Measurements from ENCODE around the gene RNF32.

Gene RNF32

DNA sequence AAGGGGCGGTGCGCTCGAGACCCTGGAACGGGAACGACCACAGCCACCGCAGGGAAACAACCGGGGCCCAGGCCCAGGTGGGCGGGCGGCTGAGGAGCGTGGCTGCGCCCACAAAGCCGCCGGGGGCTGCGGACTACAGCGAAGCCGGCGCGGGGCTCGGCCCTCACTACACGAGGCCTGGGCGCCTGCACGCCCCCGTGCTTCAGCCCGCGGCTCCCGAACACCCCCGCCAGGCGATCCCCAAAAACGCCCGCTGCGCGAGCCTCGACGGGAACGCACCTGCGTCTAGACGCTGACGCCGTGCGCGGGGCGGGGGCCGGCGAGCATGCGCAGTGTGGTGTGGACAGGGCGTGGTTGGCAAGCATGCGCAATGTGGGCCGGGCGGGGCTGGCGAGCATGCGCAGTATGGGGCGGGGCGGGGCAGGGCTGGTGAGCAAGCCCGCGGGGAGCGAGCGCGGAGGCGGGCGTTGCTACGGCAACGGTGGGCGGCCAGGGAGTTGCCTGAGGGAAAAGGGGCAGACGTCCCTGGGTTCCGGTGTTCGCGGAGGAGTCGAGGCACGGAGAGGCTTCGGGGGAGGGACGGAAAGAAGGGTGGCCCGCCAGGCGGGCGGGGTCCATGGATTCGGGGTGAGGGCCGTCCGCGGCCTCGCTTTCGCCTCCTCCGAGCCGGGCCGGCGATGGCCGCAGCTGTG is at the start of gene RNF32:
TSS of gene RNF32 (plus strand) at position 518 of the 692 bp plus-strand sequence. CDS start 3,104 bp downstream, outside the sequence.
- peak; percentile 90 for DNase-seq

DNA sequence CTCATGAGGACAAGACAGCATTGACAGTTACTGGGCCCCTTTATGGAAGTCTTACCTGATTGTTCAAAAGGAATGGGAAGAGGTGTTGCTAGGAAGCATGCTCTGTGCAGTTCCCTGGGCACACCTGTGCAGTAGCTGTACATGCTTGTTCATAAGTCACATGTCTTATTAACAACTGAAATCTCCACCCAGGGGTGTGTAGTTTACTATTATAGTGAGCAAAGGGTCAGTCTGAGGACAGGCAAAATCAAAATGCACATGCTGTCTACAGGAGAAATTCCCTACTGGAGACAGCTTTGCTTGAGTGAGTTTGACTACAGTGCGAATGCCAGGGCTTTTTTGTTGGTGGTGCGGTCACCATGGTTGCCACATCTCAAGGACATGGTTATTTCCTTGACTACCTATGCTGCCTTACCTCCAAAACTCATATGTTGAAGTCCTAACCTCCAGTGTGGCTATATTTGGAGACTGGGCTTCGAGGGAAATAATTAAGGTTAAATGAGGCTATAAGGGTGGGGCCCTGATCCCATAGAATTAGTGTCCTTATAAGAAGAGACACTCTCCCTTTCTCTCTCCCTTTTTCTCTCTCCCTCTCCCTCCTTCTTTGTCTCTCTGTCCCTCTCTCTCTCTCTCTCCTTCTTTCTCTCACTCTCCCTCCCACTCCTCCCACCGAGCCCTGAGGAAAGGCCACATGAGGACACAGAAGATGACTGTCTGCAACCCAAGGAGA is 48.3 kb upstream of the RNF32 start:
- DNase-seq: no peak

DNA sequence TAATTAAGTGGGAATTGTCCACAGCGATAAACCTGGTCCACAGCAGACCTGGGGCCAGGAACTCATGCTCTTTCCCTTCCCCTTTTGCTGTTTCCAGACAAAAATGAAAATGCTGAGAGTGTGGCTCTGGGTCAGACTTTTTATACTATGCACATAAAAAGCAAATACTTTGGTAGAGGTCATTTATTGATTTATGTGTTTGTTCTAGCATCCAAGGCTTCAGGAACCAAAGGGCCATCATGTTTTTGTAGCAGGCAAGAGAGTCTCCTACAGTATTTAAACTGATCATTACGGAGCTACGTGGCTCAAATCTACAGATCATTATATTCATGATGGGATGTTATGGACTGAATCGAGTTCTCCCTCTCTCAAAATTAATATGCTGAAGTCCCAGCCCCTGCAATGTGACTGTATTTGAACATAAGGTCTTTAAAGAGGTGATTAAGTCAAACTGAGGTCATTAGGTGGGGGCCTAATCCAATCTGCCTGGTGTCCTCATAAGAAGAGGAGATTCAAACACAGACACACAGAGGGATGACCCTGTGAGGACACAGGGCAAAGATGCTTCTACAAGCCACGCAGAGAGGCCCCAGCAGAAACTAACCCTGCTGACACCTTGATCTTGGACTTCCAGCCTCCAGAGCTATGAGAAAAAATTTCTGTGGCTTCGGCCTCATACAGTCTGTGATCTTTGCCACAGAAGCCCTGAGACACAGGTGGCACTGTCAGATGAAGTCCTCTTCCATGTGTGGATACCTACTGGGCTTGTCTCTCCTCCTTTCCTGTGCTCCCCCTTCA is 46.1 kb upstream of the RNF32 start:
- DNase-seq: no peak

DNA sequence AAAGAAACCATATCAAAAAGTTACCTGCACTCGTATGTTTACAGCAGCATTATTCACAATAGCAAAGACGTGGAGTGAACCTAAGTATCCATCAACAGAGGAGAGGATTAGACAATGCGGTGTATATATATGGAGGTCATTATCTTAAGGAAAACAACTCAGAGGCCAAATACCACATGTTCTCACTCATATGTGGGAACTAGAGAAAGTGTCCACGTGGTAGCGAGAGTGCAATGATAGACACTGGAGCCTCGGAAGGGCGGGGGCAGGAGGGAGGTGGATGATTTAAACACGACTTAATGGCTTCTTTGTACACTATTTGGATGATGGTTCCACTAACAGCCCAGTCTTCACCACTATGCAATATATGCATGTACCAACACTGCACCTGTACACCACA is 40.1 kb upstream of the RNF32 start:
- no peak for DNase-seq

DNA sequence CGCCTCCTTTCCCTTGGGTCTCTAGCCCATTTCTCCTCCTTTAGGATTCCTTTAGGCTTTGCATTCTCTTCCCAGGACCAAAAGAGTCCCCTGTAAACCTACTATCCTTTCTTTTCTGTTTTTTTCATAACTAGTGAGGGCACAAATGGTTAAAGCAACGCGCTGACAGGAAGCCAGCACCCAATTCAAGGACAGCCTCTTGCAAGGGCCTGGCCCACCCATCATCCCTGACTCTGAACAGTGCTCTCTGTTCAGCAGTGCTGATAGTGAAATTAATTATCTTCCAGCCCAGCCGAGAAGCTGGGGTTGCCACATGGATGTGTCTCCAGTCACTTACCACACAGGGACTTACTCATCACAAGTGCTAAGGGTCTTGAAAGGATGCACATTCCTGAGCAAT is 38.3 kb upstream of the RNF32 start:
- no peak for DNase-seq

DNA sequence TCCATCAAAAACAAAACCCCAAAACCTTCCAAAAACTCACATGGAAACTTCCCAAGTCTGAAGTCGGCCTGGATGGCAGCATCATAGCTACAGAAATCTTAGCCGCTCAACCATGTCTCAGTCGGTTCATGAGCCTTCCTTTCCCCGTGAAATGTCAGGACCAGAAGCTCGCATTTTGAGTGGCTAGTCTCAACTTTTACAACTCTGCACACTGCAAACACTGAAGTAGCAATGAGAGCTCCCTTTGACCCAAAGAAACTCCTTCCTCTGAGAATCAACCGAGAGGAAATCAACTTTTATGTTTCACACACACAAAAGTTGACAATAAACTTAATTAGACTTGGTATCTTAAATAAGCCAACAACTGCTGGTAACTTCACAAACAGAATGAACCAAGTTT is 37.6 kb upstream of the RNF32 start:
- DNase-seq: no peak

DNA sequence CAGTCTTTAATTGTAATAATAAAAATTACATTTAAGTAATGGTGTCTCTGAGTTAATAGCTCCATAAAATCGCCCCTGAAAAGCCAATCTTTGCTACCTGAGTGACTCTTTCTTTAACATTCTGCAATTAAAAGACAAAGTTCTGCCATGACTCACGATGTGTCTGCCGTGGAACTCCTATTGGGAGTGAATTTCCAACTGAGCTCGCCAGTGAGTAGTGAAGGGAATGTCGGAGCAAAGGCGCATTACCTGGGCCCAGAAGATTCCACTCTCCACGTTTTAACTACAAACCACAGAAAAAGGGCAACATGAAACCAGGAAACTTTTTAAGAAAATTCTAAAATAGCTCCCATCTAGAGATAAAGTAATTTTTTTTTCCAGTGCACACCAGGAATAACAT is 36.9 kb upstream of the RNF32 start:
- DNase-seq: no peak

DNA sequence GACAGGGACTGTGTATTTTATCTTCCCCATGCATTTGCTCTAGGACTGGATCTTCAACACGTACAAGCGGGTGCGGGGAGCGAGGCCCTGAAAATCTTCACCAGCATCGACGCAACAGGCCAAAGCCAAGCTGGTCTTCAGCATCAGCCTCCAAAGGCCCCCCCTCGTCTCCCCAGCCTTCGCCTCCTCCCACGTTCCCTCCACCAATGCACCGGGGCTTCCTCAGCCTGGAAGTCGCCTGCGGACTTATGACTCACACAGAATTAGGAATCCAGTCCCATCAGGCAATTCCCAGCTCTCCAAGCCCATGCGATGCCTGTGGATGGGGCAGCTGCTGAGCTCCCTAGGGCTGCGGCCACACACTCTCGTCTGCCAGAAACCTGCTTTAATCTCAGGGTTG is 36.3 kb upstream of the RNF32 start:
- DNase-seq: no peak

DNA sequence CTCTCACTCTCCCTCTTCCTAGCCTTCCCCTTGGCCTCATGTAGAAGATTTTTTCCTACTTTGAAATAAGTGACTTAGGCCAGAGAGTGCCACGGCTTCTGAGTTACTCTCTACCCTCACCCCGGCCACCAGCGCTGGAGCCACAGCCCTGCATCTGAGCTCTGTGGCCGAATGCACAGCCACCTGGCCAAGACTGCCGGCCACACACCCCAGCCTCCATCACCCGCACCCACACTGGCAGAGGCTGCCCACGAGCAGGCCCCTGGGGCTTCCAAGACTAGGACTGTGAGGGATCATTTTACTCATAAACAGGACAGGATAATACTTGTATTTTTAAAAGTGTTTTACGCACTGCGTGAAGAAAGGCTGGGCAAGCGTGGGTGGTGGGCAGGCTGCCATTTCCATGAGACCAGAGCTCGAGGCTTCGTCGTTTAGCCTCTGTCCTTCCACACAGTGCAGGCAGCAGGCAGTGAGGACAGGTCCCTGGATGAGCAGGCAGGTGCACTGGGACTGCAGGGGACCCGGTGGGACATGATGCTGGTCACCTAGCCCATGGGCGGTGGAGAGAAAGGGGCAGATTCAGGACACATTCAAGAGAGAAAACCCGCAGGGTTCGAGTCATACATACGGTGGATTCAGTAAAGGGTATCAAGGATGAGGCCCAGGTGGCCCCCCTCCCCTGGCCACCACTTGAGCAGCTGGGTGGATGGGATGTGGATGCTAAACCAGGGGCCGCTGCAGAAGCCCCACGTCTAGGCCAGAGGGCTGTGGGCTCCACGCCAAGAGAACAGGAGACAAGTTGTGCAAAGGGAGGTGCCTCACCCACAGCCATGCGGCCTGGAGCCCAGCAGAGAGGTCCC is 35.5 kb upstream of the RNF32 start:
- DNase-seq: no peak

DNA sequence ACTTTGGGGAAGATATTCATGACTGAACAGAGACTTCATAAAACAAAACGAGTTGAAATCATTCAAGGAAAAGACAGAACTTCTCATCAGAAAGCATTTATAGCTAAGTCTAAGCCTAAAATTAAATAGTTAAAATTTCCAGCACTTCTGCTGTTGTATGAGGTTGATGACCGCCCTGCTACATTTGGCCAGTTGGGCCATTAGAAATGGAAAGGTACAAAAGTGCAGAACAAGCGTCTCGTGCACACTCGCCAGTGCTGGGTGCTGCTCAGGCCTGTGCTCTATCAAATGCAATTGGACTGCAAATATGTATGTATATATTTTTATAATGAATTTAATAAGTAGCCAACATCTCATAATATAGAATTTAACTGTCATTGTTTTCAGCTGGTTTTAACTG is 34.4 kb upstream of the RNF32 start:
- DNase-seq: no peak

DNA sequence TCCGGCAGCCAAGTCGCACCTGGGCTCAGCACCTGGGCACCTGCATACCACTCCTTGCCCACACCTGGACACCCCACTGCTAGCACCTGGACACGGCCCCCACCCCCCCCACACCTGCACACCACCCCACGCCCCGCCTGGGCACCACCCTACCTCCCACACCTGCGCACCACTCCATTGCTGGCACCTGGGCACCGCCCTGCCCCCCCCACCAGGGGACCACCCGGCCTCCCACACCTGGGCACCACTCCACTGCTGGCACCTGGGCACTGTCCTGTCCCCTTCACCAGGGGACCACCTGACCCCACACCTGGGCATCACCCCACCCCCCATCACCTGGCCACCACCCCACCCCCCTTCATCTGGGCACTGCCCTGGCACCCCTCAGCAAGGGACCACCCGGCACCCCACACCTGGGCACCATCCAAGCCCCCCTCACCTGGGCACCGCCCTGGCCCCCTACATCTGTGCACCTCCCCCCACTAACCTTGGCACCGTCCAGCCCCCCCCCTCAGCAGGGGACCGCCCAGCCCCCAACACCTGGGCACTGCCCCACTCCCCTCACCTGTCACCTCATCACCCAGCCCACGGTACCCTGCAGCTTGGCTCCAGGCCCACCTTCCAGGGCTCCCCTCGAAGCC is 33.8 kb upstream of the RNF32 start:
- DNase-seq: no peak

DNA sequence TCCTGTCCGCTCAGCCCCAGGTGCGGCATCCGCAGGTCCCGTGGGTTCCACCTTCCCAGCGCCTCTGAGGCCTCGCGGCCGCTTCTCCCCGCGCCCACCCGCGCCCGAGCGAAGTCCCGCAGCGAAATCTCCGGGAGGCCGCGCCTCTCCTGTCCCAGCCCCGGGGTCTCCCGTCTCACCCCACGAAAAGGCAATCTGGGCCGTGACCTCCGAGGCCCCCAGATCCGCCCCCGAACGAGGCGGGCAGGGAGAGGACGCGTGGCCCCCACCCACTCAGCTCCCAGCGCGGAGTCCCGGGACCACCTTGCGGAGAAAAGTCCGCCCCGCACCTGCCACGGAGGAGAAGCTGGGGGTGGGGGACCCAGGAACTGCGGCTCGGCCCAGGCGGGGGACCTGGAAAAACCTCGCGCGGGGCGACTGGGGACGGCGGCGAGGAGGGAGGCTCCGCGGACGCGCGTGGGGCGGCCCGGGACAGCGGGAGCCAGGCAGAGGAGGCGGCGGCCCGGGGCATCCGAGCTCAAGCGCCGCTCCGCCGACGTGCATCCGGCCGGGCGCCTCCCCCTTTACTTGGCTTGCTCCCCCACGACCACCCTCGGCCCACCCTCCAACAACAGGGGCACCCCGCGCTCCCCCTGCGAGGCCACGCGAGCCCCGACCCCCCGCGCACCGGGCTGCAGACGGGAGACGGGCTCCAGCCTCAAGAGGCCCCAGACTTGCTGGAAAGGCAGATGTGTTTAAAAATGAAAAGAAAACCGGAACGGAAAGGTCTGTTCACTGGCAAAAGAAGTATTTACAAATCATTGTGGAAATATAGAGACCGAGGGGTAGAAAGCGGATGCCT is 33.0 kb upstream of the RNF32 start:
- DNase-seq: no peak

DNA sequence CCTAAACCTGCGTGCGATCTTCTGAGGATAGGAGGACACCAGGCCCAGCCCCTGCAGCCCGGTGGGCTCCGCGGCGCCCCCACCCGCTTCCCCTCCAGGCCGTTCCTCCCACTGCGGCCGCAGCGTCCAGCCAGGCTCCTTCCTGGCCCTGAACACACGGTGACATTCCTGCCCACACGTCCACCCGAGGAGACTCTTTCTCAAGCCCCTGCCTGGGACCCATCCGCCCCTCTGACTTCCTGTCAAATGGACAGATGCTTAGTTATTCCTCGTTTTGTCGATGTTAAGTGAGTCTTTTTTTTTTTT is 32.4 kb upstream of the RNF32 start:
- no peak for DNase-seq

DNA sequence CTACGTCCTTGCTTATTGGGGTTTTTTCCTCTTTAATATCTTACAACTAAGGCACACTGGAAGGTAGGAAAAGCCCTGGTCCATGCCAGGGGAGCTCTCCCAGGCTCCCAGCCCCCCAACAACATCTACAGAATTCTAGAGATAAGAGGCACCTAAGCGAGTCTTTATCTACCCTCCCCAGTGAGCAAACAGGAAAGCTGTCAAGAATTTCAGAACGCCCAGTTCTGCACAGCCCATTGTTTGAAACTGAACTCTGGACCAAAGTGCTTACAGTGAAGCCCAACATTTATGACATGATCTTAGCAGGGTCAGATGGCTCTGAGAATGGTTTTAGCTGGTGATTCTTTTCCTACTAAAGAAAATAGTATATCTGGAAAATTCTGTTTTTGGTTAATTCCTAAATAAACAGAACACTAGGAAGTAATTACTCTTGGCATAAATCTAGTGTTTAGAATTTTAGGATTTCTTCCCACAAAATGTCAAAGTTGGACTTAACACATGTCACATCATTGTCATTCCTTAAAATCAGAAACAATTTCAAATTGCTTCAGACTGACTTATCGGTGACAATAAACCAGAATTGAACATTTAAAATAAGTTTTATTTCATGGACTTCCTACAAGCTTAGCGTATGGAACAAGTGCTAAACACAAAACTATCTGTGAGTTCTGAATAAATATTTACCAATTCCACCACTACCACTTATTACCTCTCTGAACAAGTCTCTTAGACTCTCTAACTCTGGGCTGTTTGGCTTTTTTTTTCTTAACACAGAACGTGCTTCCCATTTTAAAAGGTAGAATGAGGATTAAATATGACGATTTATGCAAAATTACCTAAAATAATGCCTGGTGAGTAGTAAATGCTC is 31.3 kb upstream of the RNF32 start:
- DNase-seq: no peak

DNA sequence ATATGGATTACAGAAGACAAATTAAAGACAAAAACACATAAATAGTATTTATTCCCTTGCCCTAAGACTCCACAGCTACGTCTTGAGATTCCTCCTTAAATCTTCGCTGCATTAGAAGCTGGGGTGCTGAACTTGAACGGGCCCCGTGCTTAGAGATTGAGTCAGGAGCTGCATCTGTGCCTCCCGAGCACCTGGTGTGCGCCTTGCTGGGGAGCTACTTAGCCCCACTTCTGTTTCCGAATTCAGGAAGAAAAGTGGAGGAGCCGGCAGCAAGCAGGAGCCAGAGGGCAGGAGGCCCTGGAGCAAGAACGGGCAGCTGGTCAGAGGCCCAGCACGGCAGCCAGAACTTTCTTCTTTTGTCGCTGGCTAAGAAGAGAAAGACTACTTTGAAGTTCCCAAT is 30.4 kb upstream of the RNF32 start:
- no peak for DNase-seq

DNA sequence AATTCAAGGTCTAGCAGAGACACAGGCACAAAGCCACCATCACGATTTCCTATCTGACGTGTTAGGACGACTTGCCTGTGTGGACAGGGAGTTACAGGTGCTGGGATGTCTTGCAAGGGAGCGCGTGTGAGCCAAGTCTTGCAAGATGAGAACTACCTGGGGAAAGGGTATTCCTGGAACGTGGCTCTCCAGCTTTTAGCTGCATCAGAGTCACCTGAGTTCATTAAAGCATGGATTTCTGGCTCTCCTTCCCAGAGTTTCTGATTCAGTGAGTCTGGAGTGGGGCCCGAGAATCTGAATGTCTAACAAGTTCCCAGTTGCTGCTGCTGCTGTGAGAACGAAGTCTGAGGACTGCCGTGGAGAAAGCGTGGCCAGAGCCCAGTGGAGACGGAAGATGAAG is 30.0 kb upstream of the RNF32 start:
- no peak for DNase-seq

DNA sequence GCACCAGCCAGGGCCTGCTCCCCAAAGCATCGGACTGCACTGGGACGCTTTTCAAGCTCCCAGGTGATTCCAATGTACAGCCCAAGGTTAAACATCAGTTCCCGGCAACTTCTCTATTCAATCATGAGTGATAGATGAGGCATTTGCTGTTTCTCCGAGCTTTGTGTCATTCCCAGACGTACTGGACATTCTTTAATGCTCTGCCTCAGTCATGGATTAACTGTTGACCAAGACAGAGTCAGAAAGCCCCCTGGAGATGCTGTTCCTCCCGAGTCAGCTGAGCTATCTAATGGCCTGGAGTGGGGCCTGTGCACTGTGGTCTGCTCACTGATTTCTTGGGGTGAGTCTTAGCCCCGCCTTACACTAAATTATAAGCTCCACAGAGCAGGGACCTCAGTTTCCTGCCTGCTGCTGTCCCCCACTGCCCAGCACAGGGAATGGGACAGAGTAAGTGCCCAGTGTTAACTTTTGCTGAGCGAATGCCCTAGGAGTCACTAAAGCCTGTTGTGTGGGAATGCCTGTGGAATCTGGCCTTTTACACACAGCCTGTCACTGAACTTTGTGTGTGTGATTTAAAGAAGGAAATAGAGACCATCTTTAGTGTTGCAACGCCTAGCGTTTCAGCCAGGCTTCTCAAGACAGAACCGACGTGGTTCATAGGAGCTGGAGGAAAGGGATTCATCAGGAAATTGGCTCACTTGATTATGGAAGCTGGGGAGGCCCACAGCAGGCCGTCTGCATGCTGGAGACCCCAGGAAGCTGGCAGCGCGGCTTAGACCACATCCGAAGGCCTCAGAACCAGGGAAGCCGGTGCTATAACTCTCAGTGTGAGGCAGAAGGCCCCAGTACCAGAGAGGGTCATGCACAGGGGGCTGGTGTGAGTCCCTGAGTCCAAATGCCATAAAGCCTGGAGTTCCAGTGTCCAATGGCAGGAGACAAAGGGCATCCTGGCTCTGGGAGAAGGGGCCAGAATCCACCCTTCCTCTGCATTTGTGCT is 29.3 kb upstream of the RNF32 start:
- DNase-seq: no peak

DNA sequence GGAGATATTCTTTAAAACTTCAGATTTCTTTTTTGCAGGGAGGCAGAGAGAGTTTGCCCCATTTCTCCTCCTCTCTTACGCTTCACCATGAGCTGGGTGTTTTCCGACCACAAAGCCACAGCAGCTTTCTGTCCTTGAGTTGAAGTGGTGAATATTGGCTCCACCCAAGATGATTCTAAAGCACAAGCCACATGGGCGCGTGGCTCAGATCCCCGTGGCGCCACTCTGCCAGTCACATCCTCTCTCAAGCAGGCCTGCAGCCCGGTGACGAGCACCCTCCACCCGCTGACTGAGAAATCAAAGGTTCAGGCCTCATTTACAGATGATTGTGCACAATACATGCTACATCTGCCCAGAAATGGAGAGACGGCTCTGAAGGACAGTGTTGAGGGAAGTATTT is 27.6 kb upstream of the RNF32 start:
- DNase-seq: no peak
